ENCODE results near the gene SCYL2. TPM values are rescaled to one million over a fixed set of nuclear protein-coding genes. Genes with fewer than 3 reads are reported as not detected.
A peak's percentile ranks its signal among the peaks of the same experiment; 100 is the strongest.
"Not testable (repeated sequence)": the region's sequence is repeated elsewhere in the genome, so short reads cannot be mapped to it uniquely, and the experiment has no call there.

SCYL2 gene, protein sequence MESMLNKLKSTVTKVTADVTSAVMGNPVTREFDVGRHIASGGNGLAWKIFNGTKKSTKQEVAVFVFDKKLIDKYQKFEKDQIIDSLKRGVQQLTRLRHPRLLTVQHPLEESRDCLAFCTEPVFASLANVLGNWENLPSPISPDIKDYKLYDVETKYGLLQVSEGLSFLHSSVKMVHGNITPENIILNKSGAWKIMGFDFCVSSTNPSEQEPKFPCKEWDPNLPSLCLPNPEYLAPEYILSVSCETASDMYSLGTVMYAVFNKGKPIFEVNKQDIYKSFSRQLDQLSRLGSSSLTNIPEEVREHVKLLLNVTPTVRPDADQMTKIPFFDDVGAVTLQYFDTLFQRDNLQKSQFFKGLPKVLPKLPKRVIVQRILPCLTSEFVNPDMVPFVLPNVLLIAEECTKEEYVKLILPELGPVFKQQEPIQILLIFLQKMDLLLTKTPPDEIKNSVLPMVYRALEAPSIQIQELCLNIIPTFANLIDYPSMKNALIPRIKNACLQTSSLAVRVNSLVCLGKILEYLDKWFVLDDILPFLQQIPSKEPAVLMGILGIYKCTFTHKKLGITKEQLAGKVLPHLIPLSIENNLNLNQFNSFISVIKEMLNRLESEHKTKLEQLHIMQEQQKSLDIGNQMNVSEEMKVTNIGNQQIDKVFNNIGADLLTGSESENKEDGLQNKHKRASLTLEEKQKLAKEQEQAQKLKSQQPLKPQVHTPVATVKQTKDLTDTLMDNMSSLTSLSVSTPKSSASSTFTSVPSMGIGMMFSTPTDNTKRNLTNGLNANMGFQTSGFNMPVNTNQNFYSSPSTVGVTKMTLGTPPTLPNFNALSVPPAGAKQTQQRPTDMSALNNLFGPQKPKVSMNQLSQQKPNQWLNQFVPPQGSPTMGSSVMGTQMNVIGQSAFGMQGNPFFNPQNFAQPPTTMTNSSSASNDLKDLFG
- 10 to 100 TPM; 47.5 to 73.4 (median 52.6) TPM for total RNA-seq

DNA sequence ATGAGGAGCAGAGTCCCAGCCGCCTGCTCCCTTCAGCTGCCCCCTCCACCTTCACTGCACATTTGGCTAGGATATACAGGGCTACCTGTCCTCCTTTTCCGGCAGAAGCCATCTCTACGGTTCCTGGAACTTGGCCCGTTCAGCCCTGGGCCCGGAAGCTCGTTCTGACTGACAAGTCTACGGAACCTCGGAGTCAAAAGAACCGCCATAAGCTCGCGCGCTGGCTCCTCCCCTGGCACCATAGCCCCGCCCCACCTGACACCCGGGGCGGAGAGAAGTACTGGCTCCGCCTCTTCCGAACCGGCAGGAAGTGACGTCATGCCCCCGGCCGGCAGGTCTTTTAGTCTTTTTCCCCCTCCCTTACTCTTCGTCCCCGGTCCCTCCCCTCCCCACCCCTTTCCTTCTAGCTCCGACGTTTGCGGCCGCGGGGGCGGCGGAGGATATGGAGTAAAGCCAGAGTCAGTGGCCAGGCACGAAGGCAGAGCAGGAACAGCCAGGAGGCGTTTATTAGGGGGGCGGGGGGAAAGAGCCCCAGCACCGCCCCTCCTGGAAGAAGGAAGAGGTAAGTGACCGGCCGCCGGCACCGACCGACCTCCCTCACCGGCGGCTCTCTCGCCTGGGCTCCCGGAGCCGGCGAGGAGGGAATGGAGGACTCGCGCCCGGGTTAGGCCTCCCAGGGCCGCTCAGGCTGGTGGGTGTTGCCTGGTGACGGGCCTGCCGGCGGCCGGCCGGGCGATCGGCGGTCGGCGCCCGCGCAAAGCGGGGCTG lies at the start of gene SCYL2, which contains the start of gene DEPDC4:
Gene SCYL2 (plus strand): TSS at position 343 of the 768 bp plus-strand sequence. CDS start 15,794 bp downstream, outside the sequence.
Gene DEPDC4 (minus strand): TSS at position 245 of the 768 bp plus-strand sequence. CDS start 3 bp downstream, at position 242.
- peak; percentile 97 to 98 (median 97) for DNase-seq
- H3K9me3 ChIP-seq, result no peaks in the 10 kb centered on the region
- peak within 1 kb of the TSS; percentile 84 to 96 (median 88) for H3K4me3 ChIP-seq
- peaks cover 0 to 28% (median 0%) of the 10 kb centered on the region in 4 donors for H3K4me1 ChIP-seq
- no peaks in the 10 kb centered on the region for H3K27me3 ChIP-seq
- peak; percentile 74 to 82 for TF ChIP-seq POLR2A (IDR thresholded peaks at IDR 0.05)
- TF ChIP-seq, protein P1, sequence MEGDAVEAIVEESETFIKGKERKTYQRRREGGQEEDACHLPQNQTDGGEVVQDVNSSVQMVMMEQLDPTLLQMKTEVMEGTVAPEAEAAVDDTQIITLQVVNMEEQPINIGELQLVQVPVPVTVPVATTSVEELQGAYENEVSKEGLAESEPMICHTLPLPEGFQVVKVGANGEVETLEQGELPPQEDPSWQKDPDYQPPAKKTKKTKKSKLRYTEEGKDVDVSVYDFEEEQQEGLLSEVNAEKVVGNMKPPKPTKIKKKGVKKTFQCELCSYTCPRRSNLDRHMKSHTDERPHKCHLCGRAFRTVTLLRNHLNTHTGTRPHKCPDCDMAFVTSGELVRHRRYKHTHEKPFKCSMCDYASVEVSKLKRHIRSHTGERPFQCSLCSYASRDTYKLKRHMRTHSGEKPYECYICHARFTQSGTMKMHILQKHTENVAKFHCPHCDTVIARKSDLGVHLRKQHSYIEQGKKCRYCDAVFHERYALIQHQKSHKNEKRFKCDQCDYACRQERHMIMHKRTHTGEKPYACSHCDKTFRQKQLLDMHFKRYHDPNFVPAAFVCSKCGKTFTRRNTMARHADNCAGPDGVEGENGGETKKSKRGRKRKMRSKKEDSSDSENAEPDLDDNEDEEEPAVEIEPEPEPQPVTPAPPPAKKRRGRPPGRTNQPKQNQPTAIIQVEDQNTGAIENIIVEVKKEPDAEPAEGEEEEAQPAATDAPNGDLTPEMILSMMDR (IDR thresholded peaks at IDR 0.05), result peak in 1 of 6 experiments; percentile 13
- peak within 1 kb of the TSS; percentile 84 to 98 (median 96) for H3K27ac ChIP-seq
- no peaks in the 10 kb centered on the region for H3K36me3 ChIP-seq

DNA sequence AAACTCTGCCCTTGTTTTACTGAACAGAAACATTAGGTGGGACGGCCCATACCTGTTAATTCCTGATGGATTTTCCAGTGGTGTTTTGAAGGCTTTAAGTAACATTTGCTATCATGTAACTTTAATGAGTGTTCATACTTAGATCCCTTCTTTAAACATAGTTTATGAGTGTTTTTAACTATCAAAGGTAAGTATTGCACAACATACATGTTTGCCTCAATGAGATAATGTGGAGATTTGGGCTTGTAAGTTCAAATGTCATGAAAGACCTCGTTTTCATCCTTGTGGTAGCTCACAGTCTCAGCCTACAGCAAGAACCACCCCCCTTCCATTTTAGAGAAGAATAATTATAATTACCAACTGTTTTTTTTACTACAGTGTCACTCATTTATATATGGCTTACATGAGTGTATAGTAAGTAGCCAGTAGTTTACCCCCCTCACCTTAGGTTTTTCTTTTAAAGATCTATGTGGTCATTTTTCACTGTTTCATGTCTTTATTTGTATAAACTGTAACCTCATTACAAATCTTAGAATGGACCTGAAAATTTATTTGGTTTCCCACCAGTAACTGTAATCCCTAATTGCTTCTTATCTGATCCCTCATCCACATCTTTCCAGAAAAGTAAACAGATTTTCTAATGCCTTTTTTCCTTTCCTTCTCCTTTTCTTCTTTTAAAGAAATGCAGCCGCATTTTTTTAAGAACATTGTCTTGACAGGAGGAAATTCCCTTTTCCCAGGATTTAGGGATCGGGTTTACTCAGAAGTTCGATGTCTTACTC lies 47.5 kb upstream of the SCYL2 start:
- DNase-seq, result no peak
- TF ChIP-seq, protein P1 (IDR thresholded peaks at IDR 0.05), result no peak
- TF ChIP-seq POLR2A (IDR thresholded peaks at IDR 0.05), result no peak
- Histone ChIP-seq H3K4me3 (no peak overlapping the region), H3K4me1 (no peaks in the 10 kb centered on the region), H3K9me3 (no peaks in the 10 kb centered on the region), H3K27me3 (no peaks in the 10 kb centered on the region), H3K36me3 (peaks cover 0 to 62% (median 0%) of the 10 kb centered on the region in 3 donors), H3K27ac (no peak overlapping the region)

DNA sequence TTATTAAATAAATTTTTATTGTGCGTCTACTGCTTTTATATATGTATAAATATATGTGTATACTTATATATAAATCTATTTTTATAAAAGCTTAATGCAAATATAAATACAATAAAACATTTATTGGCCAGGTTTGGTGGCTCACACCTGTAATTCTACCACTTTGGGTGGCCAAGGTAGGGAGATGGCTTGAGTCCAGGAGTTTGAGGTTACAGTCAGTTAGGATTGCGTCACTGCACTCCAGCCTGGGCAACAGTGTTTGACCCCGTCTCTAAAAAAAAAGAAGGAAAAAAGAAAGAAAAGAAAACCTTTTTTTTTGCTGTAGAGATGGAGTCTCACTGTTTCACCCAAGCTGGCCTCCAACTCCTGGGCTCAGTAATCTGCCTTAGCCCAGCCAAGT lies 45.5 kb upstream of the SCYL2 start:
- Histone ChIP-seq H3K4me3 (no peak overlapping the region), H3K36me3 (peaks cover 0 to 77% (median 0%) of the 10 kb centered on the region in 3 donors), H3K27me3 (no peaks in the 10 kb centered on the region), H3K4me1 (no peaks in the 10 kb centered on the region), H3K9me3 (no peaks in the 10 kb centered on the region), H3K27ac (no peak overlapping the region)
- no peak for DNase-seq
- TF ChIP-seq, protein P1 (IDR thresholded peaks at IDR 0.05), result no peak
- TF ChIP-seq POLR2A (IDR thresholded peaks at IDR 0.05), result no peak

DNA sequence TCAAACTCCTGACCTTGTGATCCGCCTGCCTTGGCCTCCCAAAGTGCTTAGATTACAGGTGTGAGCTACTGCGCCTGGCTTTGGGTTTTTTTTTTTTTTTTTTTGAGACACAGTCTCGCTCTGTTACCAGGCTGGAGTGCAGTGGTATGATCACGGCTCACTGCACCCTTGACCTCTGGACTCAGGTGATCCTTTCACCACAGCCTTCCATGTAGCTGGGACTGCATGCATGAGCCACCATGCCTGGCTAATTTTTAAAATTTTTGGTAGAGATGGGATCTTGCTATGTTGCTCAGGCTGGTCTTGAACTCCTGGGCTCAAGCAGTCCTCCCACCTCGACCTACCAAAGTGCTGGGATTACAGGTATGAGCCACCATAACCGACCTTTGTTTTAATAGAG lies 44.8 kb upstream of the SCYL2 start:
- not testable (repeated sequence) for H3K27me3 ChIP-seq, H3K4me3 ChIP-seq

DNA sequence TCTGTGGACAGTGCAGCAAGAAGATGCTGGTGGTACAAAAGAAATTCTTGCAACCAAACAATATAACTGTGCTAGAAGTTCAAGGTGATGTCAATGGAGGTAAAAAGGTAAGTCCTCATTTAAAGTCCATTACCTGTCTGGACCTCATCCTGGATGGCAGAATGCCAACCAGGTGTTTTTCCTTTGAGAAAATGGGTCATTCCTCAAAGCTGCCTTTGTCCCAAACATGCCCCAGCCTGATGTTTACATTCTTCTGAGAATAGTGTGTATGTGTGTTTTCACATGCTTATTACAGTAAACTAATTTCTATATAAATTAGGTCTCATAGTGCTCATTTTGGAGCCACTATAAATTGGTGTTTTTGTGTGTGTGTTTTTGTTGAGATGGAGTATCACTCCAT lies 41.5 kb upstream of the SCYL2 start:
- Histone ChIP-seq H3K36me3 (peaks cover 0 to 51% (median 0%) of the 10 kb centered on the region in 3 donors), H3K27ac (no peak overlapping the region), H3K4me1 (no peaks in the 10 kb centered on the region), H3K9me3 (no peaks in the 10 kb centered on the region), H3K4me3 (no peak overlapping the region), H3K27me3 (no peaks in the 10 kb centered on the region)
- DNase-seq, result no peak
- TF ChIP-seq, protein P1 (IDR thresholded peaks at IDR 0.05), result no peak
- no peak for TF ChIP-seq POLR2A (IDR thresholded peaks at IDR 0.05)

More for the DNA sequence above, 44.8 kb upstream of the SCYL2 start:
- H3K9me3 ChIP-seq, H3K27ac ChIP-seq, DNase-seq, H3K4me1 ChIP-seq: not testable (repeated sequence)
- H3K36me3 ChIP-seq, result peaks cover 0 to 77% (median 0%) of the 10 kb centered on the region in 3 donors
